ENCODE measurements around the gene ANKRD24. TPM values are rescaled to one million over a fixed set of nuclear protein-coding genes. Genes with fewer than 3 reads are reported as not detected.

The ANKRD24 gene
- total RNA-seq, 1 experiment from 2014 or later: 0.33 TPM

DNA sequence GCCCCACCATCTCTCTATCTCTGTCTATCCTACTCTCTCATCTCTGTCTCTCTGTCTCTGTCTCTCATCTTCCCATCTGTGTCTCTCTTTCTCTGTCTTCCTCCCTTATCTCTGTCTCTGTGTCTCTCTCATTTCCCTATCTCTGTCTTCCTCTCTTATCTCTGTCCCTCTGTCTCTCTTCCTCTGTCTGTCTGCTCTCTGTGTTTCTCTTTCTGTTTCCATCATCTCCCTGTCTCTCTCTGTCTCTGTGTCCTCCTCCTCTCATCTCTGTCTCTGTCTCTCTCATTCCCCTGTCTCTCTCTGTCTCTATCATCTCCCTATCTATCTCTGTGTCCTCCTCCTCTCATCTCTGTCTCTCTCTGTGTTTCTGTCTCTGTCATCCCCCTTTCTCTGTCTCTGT, 45.3 kb downstream of the ANKRD24 start:
- Histone ChIP-seq H4K20me1 (ENCODE audit: low read length) (no peaks in the 10 kb centered on the region), H3K4me3 (ENCODE audit: low read length) (no peak overlapping the region), H3K27ac (ENCODE audit: low read length) (no peak overlapping the region), H3K36me3 (ENCODE audit: low read depth, low read length) (no peaks in the 10 kb centered on the region), H3K9ac (ENCODE audit: low read length) (no peak overlapping the region), H3K9me2 (replicated peaks; ENCODE audit: low read length) (no peaks in the 10 kb centered on the region), H3K27me3 (ENCODE audit: low read length) (0 out of 2 replicates have a peak, but pooled peaks cover 7% of the 10 kb centered on the region), H3K4me1 (ENCODE audit: insufficient read depth, low read length) (peaks cover 7% of the 10 kb centered on the region; the same call in 1 of the 2 replicates), H3K9me3 (ENCODE audit: low read length) (no peaks in the 10 kb centered on the region), H3K79me2 (ENCODE audit: low read length) (no peaks in the 10 kb centered on the region), H3K4me2 (ENCODE audit: low read length) (no peak overlapping the region), H2AFZ (ENCODE audit: low read length) (no peak overlapping the region), H3F3A (ENCODE audit: low read length, unreplicated experiment) (no peaks in the 10 kb centered on the region)
- no TSS peak for BruUV-seq (replicated peaks)
- ChIA-PET CTCF (no interaction called here), POLR2A (ENCODE audit: unreplicated experiment) (no interaction called here)
- TF ChIP-seq EZH2 (IDR thresholded peaks at IDR 0.05; ENCODE audit: low read length, unreplicated experiment) (no peak), EZH2phosphoT487 (IDR thresholded peaks at IDR 0.05; ENCODE audit: borderline replicate concordance, low read length) (no peak)
- TF ChIP-seq, protein P1, sequence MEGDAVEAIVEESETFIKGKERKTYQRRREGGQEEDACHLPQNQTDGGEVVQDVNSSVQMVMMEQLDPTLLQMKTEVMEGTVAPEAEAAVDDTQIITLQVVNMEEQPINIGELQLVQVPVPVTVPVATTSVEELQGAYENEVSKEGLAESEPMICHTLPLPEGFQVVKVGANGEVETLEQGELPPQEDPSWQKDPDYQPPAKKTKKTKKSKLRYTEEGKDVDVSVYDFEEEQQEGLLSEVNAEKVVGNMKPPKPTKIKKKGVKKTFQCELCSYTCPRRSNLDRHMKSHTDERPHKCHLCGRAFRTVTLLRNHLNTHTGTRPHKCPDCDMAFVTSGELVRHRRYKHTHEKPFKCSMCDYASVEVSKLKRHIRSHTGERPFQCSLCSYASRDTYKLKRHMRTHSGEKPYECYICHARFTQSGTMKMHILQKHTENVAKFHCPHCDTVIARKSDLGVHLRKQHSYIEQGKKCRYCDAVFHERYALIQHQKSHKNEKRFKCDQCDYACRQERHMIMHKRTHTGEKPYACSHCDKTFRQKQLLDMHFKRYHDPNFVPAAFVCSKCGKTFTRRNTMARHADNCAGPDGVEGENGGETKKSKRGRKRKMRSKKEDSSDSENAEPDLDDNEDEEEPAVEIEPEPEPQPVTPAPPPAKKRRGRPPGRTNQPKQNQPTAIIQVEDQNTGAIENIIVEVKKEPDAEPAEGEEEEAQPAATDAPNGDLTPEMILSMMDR (conservative IDR thresholded peaks at IDR 0.05; ENCODE audit: low read depth, low read length): no peak
- DNase-seq (no peak), ATAC-seq (no peak)
- intact Hi-C loops (cut with micrococcal nuclease): no loop called here

DNA sequence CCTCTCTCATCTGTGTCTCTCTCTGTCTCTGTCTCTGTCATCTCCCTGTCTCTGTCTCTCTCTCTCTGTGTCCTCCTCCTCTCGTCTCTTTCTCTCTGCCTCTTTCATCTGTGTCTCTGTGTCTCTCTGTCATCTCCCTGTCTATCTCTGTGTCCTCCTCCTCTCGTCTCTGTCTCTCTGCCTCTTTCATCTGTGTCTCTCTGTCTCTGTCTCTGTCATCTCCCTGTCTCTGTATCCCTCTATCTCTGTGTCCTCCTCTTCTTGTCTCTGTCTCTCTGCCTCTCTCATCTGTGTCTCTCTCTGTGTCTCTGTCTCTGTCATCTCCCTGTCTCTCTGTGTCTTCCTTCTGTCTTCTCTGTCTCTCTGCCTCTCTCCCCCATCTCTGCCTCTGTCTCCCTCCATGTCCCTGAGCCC, 46.3 kb downstream of the ANKRD24 start:
- CTCF ChIA-PET: no interaction called here
- intact Hi-C loops (cut with micrococcal nuclease): no loop called here

More for the DNA sequence above, 46.3 kb downstream of the ANKRD24 start:
- H3K27ac ChIP-seq (ENCODE audit: low read length): no peak overlapping the region
- no TSS peak for BruUV-seq (replicated peaks)
- H3K79me2 ChIP-seq (ENCODE audit: low read length): no peaks in the 10 kb centered on the region
- ATAC-seq: no peak
- no peak for DNase-seq
- H3K9me3 ChIP-seq (ENCODE audit: low read length): no peaks in the 10 kb centered on the region
- H2AFZ ChIP-seq (ENCODE audit: low read length): 0 out of 2 replicates have a peak overlapping the region, but pooled peaks have one; percentile 6
- no peak overlapping the region for H3K4me3 ChIP-seq (ENCODE audit: low read length)
- no peaks in the 10 kb centered on the region for H3K9me2 ChIP-seq (replicated peaks; ENCODE audit: low read length)
- H3K9ac ChIP-seq (ENCODE audit: low read length): no peak overlapping the region
- H4K20me1 ChIP-seq (ENCODE audit: low read length): no peaks in the 10 kb centered on the region
- POLR2A ChIA-PET (ENCODE audit: unreplicated experiment): no interaction called here
- H3K4me2 ChIP-seq (ENCODE audit: low read length): peak overlapping the region; percentile 19; the same call in 1 of the 2 replicates
- no peaks in the 10 kb centered on the region for H3K36me3 ChIP-seq (ENCODE audit: low read depth, low read length)
- H3K27me3 ChIP-seq (ENCODE audit: low read length): 0 out of 2 replicates have a peak, but pooled peaks cover 7% of the 10 kb centered on the region
- no peaks in the 10 kb centered on the region for H3F3A ChIP-seq (ENCODE audit: low read length, unreplicated experiment)
- TF ChIP-seq EZH2 (IDR thresholded peaks at IDR 0.05; ENCODE audit: low read length, unreplicated experiment): no peak
- no peak for TF ChIP-seq EZH2phosphoT487 (IDR thresholded peaks at IDR 0.05; ENCODE audit: borderline replicate concordance, low read length)
- TF ChIP-seq, protein P1 (conservative IDR thresholded peaks at IDR 0.05; ENCODE audit: low read depth, low read length): no peak
- H3K4me1 ChIP-seq (ENCODE audit: insufficient read depth, low read length): peaks cover 7% of the 10 kb centered on the region; the same call in 1 of the 2 replicates
